ENCODE data around the gene BSG.
A peak's percentile ranks its signal among the peaks of the same experiment; 100 is the strongest.
"Not testable (repeated sequence)": the region's sequence is repeated elsewhere in the genome, so short reads cannot be mapped to it uniquely, and the experiment has no call there.

Gene BSG

DNA sequence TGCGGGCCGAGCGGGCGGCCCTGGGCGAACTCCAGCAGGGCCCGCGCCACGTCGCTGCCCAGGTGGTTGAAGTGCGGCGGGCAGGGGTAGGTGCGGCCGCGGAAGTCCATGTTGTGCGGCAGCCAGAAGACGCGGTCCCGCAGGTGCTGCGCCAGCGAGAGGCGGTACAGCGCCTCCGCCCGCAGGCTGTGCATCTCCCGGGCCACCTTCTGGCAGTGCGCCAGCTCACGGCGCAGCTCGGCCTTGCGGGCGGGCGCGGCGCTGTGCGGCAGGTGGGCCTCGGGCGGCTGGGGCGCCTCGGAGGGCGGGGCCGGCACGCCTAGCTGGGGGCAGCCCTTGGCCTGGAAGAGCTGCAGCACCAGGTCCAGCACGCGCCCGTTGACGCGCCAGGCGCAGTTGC is 48.8 kb downstream of the BSG start:
- FAIRE-seq, result not testable (repeated sequence)

DNA sequence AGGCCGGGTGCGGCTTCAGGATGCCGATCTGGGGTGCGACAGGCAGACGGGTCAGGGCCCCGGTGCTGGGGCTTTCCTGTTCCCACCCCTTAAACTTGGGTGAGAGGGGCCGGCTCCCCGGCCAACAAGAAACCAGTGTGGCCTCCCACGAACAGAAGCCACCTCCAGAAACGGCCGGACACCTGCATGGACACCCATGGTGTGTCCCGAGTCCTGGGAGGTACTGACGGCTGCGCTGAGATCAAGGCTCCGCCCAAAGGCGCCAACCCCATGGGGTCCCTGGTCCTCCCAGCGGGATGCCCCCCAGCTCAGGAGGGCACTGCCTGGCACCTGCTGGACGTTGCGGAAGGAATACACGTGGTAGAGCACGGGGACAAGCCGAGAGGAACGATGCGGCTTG is 49.4 kb downstream of the BSG start:
- FAIRE-seq, result no peak

DNA sequence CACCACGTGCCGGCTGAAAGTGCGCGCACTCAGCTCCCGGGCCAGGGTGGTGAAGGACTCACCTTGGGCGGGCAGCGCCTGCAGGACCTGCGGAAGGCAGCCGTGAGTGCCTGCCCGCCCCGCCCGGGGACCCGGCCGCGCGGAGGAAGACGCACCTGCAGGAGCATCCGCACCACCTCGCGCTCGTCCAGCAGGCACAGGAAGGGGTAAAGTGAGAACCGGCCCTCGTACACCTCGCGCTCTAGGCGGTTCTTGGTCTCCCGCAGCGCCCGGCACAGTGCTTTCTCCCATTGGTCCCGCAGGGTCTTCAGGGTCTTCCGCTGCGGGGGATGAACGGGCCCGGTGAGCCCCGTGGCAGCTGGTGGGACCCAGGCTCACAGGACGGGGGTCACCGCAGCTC is 50.3 kb downstream of the BSG start:
- FAIRE-seq, result no peak

DNA sequence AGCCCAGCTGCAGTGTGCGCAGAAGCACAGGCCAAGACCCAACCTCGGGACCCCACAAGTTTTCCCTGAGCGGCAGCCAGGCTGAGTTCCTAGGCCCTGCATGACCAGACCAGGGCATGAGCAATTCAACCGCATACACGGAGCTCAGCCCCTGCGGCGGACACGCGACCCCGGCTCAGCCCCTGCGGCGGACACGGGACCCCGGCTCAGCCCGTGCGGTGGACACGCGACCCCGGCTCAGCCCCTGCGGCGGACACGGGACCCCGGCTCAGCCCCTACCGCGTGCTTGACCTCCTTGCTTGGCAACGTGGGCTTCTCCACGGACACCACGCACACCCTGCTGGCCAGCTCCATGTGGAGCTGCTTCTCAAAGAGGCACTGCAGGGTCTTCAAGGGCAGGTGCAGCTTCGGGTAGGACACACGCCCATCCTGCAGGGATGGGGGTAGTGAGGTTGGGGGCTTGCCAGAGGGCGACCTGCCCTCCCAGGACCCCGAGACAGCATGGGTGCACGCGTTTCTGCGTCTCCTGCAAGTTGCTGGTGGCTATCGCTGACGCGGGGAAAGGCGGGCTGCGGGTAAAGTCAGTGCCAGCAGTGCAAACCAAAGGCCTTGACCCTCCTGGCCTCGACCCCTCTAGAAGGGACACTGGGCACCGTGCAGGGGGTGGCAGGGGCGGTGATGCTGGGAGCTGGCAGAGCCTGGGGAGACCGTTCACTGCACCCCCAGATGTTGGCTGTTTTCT is 51.0 kb downstream of the BSG start:
- no peak for FAIRE-seq

DNA sequence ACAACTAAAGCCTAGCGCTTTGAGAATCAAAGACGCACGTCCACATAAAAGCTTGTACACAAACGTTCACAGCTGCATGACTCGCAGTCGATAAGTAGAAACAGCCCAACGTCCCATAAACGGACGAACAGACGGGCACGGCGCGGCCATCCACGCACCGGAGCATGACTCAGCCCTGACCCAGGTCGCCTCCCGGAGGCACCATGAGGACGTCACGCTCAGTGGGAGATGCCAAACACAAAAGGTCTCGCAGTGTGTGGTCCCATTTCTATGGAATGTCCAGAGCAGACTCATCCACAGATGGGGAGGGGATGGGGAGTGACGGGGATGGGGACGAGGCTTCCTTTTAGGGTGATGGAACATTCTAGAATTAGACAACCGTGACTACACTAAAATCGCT is 51.6 kb downstream of the BSG start:
- FAIRE-seq, result peak; percentile 33

DNA sequence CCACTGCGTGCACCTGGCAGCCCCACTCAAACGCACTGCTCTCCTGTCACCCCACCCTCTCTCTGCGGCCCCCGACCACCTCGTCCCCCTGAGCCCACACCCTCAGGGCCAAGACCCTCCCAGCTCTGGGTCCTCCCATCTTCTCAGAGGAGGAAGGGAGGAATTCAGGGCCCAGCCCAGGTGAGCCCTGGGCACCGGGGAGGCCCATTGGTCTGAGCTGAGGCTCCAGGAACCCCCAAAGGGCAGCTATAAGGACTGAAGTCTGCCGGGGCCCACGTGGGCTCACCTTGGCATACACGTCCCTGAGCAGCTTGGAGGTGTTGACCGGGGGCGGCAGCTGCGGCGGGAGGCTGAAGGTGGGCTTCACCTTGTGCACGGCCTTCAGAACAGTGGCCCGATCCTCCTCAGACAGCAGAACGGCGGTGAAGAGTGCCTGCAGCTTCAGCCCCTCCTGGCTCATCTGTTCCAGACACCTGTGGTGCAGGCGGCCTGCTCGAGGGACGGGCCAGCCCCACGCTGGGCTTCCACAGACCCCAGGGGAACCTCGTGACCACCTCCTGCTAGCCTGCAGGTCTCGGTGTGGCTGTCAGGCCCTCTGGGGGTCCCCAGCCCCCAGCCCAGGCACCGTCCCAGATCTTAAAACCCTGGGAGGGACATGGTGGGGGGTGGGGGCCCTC is 52.2 kb downstream of the BSG start:
- no peak for FAIRE-seq

DNA sequence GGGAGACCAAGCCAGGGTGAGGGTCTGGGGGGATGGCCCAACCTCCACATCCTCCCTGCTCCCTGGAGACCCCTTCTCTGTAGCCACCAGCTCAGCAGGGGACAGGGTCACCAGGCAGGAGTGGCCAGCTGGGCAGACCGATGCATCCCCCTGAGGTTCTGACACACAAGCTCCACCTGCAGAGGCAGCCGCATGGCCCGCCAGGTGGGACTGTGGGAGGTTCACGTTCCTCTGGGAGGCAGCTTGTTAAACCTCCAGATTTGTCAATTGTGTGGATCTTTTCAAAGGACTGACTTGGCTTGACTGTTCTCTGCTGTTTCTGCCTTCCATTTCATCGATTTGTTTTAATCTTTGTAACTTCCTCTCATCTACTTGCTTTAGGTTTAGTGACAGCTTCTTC is 52.9 kb downstream of the BSG start:
- FAIRE-seq, result no peak

DNA sequence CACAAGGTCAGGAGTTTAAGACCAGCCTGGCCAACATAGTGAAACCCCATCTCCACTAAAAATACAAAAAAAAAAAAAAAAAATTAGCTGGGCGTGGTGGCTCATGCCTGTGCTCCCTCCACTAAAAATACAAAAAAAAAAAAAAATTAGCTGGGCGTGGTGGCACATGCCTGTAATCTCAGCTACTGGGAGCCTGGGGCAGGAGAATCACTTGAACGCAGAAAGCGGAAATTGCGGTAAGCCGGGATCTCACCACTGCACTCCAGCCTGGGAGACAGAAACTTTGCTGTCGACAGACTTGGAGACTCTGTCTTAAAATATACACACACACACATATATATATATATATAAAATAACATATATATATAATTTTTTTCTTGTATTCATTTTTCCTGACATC is 54.2 kb downstream of the BSG start:
- not testable (repeated sequence) for FAIRE-seq

DNA sequence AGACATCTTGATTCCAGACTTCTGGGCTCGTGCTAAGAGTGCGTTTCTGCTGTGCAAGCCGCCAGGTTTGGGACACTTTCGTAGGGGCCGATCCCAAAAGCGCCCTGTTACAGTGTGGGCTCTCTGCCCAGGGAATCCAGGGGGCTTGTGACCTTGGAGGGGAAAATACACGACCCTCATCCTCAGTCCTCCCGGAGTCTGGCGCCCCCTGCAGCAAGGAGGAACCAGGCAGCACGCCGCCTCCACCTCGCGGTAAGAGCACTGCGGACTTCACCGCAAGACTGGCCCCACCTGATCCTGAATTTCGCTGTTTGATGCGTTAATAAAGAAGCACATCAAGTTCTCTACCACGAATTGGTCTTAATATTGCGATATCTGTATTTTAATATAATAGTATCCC is 55.8 kb downstream of the BSG start:
- no peak for FAIRE-seq

DNA sequence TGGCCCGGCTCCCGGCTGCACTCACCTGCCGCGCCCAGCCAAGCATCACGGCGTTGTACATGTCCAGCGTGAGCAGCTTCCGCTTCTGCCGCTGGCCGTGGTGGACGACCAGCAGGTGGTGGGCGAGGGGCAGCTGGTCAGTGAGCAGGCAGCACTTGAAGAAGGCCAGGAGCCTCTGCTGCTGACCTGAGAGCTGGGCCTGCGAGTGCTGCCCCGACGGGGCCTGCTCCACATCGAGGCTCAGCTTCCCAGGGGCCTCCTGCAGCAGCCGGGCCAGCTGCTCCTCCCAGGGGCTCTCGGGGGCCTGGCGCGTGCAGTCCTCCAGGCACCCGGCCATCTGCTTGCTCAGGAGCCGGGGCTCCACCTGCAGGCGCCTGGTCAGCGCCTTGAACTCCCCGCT is 57.1 kb downstream of the BSG start:
- not testable (repeated sequence) for FAIRE-seq

DNA sequence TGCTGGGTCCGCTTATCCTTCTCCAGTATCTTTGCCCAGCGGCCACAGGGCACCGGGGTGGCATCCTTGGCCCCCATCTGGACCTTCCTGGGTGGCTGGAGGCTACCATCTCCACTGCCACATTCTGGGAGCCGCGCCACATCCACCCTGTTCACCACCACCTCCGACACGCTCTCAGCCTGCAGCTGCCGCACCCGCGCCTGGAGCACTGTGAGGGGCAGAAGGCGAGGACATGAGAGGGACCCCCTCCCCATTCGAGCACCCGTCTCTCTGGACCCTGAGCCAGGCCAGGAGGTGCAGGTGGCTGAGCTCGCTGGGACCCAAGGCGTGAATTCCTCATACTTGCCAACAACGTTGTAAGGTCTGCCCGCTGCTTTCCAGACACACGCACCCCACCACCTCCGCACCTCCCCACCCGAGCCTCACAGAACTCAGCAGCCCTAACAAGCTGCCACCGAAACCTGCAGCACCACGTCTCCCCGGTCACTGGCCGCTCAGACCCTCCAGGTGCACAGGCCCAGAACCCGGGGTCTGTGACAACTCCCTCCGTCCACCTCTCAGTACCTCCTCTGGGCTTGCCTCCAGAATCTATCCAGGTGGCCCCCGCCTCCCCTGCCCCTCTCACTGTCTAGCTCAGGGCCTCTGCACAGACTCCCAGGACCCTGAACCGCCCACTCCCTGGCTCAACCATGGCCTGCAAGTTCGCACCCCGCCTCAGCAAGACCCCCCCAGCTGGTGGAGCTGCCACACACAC is 57.7 kb downstream of the BSG start:
- no peak for FAIRE-seq

DNA sequence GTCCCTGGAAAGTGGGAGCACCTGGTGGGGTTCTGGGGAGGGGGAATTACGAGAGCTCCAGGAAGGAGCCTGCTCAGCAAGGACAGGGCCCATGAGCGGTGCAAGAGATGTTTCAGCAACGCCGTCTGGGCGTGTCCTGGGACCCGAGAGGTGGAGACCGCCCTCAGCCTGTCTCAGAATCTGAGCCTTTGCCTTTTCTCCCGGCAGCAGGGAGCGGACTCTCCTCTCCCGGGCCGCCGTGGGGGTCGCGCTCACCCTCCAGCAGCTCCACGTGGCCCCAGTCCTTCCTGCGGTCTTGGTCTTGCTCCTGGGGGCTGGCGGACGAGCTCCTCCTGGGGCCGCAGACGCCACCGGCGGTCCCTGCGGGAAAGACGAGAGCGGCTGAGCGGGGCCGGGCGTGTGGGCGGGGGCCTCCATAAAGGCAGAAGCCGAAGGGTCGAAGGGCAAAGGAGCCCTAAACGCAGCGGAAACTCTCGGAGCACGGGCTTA is 60.2 kb downstream of the BSG start:
- no peak for FAIRE-seq
